Fibroblast of lung (primary cell): Measurements from ENCODE around the gene ARL16. TPM values are rescaled to one million over a fixed set of nuclear protein-coding genes. Genes with fewer than 3 reads are reported as not detected.

ENCODE experiments used
- DNase-seq, 2 donors: peaks; one replicate each; pipeline versions ENCODE4 v3.0.0 to v3.0.0-alpha.2; 2010; ENCODE audit warnings: low read depth in 2 of 2
- H2AFZ ChIP-seq: 2 replicates; pipeline ENCODE4 v1.5.1; 2012; ENCODE audit warnings: low read length, control low read depth, inconsistent platforms
- H3K27ac ChIP-seq: 2 replicates; pipeline ENCODE4 v1.5.1; 2011; ENCODE audit warnings: low read length, control low read depth; ENCODE audit not compliant: insufficient read depth
- H3K27me3 ChIP-seq: 2 replicates; pipeline ENCODE4 v1.5.1; 2011; ENCODE audit warnings: mild to moderate bottlenecking, low read length; ENCODE audit not compliant: control insufficient read depth, insufficient read depth
- H3K36me3 ChIP-seq: 2 replicates; pipeline ENCODE4 v1.5.1; 2011; ENCODE audit warnings: low read length; ENCODE audit not compliant: control insufficient read depth, insufficient read depth
- H3K4me1 ChIP-seq: 2 replicates; pipeline ENCODE4 v1.5.1; 2011; ENCODE audit warnings: low read length; ENCODE audit not compliant: control insufficient read depth, insufficient read depth; ENCODE audit errors: extremely low read depth
- H3K4me2 ChIP-seq: 2 replicates; pipeline ENCODE4 v1.5.1; 2011; ENCODE audit warnings: low read length, control low read depth; ENCODE audit not compliant: insufficient read depth; ENCODE audit errors: extremely low read depth
- H3K4me3 ChIP-seq, 4 experiments: fragments of 200-600 bp in 1 of 4; sonication (generic) in 1 of 4; replicated peaks in 1 of 4; 2 replicates each; pipeline ENCODE4 v1.5.1; 2011 to 2016; ENCODE audit warnings: low read length in 4 of 4, low read depth in 3 of 4, mild to moderate bottlenecking in 3 of 4, control low read depth in 2 of 4, inconsistent platforms in 1 of 4, mixed read lengths in 1 of 4; ENCODE audit not compliant: insufficient read depth in 1 of 4; ENCODE audit errors: control extremely low read depth in 1 of 4
- H3K79me2 ChIP-seq: 2 replicates; pipeline ENCODE4 v1.5.1; 2012; ENCODE audit warnings: mild to moderate bottlenecking, low read length, inconsistent platforms; ENCODE audit not compliant: control insufficient read depth, insufficient read depth
- H3K9ac ChIP-seq: 2 replicates; pipeline ENCODE4 v1.5.1; 2011; ENCODE audit warnings: mild to moderate bottlenecking, low read length, control low read depth; ENCODE audit not compliant: insufficient read depth
- H3K9me3 ChIP-seq: 2 replicates; pipeline ENCODE4 v1.5.1; 2012; ENCODE audit warnings: low read depth, low read length; ENCODE audit not compliant: control insufficient read depth, insufficient read depth
- H4K20me1 ChIP-seq: 2 replicates; pipeline ENCODE4 v1.5.1; 2011; ENCODE audit warnings: low read length; ENCODE audit not compliant: control insufficient read depth, insufficient read depth; ENCODE audit errors: extremely low read depth
- EZH2 ChIP-seq: IDR thresholded peaks from 2 replicates; pipeline ENCODE4 v1.5.1; 2012; ENCODE audit warnings: low read length, control low read depth, mild to moderate bottlenecking; ENCODE audit errors: missing control alignments
- polyA minus RNA-seq: library from RNA; depleted of rRNA, polyadenylated mRNA; stranded (reverse); fragments of >200 nt; gene quantifications from 2 replicates; pipeline ENCODE4 v1.2.3, GENCODE V29; 2011; ENCODE audit warnings: low replicate concordance
- polyA plus RNA-seq, 2 donors: library from polyadenylated mRNA; depleted of rRNA in 1 of 2; stranded (reverse) in 1 of 2; unstranded in 1 of 2; fragments of >200 nt; gene quantifications; 2 replicates each; pipeline ENCODE4 v1.2.1, GENCODE V29; 2011 to 2012; ENCODE audit warnings: missing spikeins in 1 of 2
- total RNA-seq: library from RNA; depleted of rRNA; stranded (reverse); fragments of >200 nt; gene quantifications from 2 replicates; pipeline ENCODE4 v1.2.1, GENCODE V29; 2014
- TF ChIP-seq, protein P1 (sequence below), 2 donors: IDR thresholded peaks in 1 of 2; conservative IDR thresholded peaks in 1 of 2; 1 replicate in 1 of 2; 2 replicates in 1 of 2; pipeline ENCODE4 v1.5.1; 2011 to 2012; ENCODE audit warnings: low read length in 2 of 2, control low read depth in 1 of 2, inconsistent platforms in 1 of 2, low read depth in 1 of 2, mild to moderate bottlenecking in 1 of 2

ARL16 gene, protein sequence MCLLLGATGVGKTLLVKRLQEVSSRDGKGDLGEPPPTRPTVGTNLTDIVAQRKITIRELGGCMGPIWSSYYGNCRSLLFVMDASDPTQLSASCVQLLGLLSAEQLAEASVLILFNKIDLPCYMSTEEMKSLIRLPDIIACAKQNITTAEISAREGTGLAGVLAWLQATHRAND
- total RNA-seq (22.3 and 28.1 TPM in 2 replicates), polyA plus RNA-seq (35.8 and 55.8 TPM in 2 replicates), polyA minus RNA-seq (13.9 and 40.1 TPM in 2 replicates)
- 30.3 and 50.6 TPM in 2 replicates for polyA plus RNA-seq (2012)

DNA sequence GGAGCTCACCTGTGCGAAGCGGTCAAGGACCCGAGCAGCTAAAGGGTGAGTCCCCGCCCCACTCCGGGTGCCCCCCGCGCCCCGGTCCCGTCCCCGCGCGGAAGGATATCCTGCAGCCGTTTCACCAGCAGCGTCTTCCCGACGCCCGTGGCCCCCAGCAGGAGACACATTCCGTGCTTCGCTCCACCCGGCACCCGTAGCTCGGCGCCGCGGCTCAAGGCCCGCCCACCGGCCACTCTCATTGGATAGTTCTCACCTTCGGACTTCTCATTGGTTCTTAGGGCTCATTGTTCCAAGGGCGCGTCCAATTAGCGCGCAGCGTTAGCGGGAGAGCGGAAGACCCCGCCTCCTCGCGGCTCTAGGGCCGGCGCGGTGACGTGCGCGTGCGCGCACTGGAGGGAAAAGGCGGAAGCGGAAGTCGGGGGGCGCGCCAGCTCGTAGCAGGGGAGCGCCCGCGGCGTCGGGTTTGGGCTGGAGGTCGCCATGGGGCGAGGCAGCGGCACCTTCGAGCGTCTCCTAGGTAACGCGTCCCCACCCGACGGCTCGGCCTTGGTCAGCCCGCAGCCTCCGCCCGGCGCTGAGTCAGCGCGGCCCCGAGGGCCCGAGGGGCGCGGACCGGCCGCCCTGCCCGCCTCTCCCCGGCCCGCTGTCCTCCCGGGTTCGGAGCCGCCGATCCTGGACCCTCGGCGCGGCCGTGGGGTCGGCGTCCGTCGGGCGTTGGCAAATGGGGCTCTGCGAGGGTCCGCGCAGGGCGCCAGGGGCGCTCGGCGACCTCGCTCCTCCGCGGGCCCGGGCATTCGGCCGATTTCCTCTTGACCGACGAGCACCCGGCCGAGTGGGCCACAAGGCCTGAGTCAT lies at the start of gene ARL16, which contains the start of gene HGS:
TSS of gene ARL16 (minus strand) at position 214 of the 858 bp plus-strand sequence. CDS start at position 170, 44 bp downstream.
TSS of gene HGS (plus strand) at position 428 of the 858 bp plus-strand sequence. CDS start at position 484, 56 bp downstream.
- Histone ChIP-seq H3K27ac (peak within 1 kb of the TSS; percentile 96), H3K4me3 (peak within 1 kb of the TSS; percentile 89 to 97 (median 92)), H3K36me3 (peaks cover 30% of the 10 kb centered on the region), H2AFZ (peak within 1 kb of the TSS; percentile 57), H3K9ac (peak within 1 kb of the TSS; percentile 97), H4K20me1 (peaks cover 2% of the 10 kb centered on the region), H3K9me3 (no peaks in the 10 kb centered on the region), H3K4me2 (peak within 1 kb of the TSS; percentile 100), H3K27me3 (no peaks in the 10 kb centered on the region), H3K4me1 (peaks cover 12% of the 10 kb centered on the region), H3K79me2 (peaks cover 68% of the 10 kb centered on the region)
- DNase-seq: peak; percentile 99 to 100
- TF ChIP-seq EZH2: no peak
- TF ChIP-seq, protein P1, sequence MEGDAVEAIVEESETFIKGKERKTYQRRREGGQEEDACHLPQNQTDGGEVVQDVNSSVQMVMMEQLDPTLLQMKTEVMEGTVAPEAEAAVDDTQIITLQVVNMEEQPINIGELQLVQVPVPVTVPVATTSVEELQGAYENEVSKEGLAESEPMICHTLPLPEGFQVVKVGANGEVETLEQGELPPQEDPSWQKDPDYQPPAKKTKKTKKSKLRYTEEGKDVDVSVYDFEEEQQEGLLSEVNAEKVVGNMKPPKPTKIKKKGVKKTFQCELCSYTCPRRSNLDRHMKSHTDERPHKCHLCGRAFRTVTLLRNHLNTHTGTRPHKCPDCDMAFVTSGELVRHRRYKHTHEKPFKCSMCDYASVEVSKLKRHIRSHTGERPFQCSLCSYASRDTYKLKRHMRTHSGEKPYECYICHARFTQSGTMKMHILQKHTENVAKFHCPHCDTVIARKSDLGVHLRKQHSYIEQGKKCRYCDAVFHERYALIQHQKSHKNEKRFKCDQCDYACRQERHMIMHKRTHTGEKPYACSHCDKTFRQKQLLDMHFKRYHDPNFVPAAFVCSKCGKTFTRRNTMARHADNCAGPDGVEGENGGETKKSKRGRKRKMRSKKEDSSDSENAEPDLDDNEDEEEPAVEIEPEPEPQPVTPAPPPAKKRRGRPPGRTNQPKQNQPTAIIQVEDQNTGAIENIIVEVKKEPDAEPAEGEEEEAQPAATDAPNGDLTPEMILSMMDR (conservative IDR thresholded peaks at IDR 0.05 in 1 of 2, IDR thresholded peaks at IDR 0.05 in 1 of 2; ENCODE audit: low read depth in 1 of 2, low read length in 2 of 2): no peak

DNA sequence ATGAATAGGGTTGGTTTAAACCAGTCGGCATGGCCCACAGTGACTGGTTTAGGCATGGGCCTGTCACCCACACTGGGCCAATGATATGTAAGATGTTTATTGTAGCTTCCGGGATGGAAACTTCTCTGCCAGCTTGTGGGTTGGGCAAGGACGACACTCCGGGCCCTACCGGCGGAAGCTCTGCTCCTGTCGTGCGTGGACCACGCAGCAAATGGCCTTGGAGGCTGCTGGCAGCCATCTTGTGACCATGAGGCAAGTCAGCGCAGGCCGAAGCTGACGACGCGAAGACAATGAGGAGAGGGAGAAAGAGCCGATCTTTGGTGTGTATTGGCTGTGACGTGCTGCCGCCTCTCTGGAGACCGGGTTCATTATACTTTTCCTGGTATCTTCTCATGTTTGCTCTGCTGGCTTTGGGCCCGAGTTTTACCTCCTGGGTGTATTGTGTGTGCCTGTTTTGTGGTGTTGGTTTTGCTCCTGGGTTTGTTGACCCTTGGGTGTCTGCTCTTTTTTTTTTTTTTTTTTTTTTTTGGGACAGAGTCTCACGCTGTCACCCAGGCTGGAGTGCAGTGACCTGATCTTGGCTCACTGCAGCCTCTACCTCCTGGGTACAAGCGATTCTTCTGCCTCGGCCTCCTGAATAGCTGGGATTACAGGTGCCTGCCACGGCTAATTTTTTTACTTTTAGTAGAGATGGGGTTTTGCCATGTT lies 43.9 kb upstream of the ARL16 start:
- no peaks in the 10 kb centered on the region for H3K79me2 ChIP-seq
- no peak for TF ChIP-seq EZH2
- TF ChIP-seq, protein P1 (conservative IDR thresholded peaks at IDR 0.05 in 1 of 2, IDR thresholded peaks at IDR 0.05 in 1 of 2; ENCODE audit: low read depth in 1 of 2, low read length in 2 of 2): no peak

DNA sequence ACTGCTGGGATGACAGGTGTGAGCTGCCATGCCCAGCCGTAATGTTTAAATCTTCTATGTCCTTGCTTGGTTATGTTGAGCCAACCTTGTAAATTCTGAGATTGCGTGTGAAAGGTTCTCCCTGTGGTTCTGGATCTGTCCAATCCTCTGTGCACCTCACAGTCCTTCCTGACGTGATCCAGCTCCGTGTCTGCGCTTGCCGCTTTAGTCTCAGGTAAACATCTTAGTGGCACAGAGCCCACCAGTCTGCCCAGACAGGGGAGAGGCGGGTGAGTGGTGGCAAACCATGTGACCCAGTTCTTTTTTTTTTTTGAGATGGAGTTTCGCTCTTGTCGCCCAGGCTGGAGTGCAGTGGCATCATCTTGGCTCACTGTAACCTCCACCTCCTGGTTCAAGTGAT lies 42.4 kb upstream of the ARL16 start:
- no peak overlapping the region for H3K27ac ChIP-seq
- no peak overlapping the region for H3K4me2 ChIP-seq
- H3K79me2 ChIP-seq: no peaks in the 10 kb centered on the region
- no peaks in the 10 kb centered on the region for H4K20me1 ChIP-seq
- H3K9ac ChIP-seq: no peak overlapping the region
- H3K9me3 ChIP-seq: no peaks in the 10 kb centered on the region
- DNase-seq: no peak
- H3K36me3 ChIP-seq: no peaks in the 10 kb centered on the region
- no peaks in the 10 kb centered on the region for H3K27me3 ChIP-seq
- TF ChIP-seq, protein P1 (conservative IDR thresholded peaks at IDR 0.05 in 1 of 2, IDR thresholded peaks at IDR 0.05 in 1 of 2; ENCODE audit: low read depth in 1 of 2, low read length in 2 of 2): no peak
- peaks cover 8% of the 10 kb centered on the region for H3K4me1 ChIP-seq
- H3K4me3 ChIP-seq: no peak overlapping the region
- H2AFZ ChIP-seq: no peak overlapping the region

More for the DNA sequence above, 43.9 kb upstream of the ARL16 start:
- no peaks in the 10 kb centered on the region for H3K36me3 ChIP-seq
- H4K20me1 ChIP-seq: no peaks in the 10 kb centered on the region
- H3K4me3 ChIP-seq: no peak overlapping the region
- H3K4me2 ChIP-seq: no peak overlapping the region
- H3K9me3 ChIP-seq: no peaks in the 10 kb centered on the region
- no peaks in the 10 kb centered on the region for H3K27me3 ChIP-seq
- H3K4me1 ChIP-seq: peaks cover 6% of the 10 kb centered on the region
- DNase-seq: no peak
- H2AFZ ChIP-seq: no peak overlapping the region
- no peak overlapping the region for H3K9ac ChIP-seq
- H3K27ac ChIP-seq: no peak overlapping the region
